ENCODE data around the gene CELF2.

Gene CELF2

DNA sequence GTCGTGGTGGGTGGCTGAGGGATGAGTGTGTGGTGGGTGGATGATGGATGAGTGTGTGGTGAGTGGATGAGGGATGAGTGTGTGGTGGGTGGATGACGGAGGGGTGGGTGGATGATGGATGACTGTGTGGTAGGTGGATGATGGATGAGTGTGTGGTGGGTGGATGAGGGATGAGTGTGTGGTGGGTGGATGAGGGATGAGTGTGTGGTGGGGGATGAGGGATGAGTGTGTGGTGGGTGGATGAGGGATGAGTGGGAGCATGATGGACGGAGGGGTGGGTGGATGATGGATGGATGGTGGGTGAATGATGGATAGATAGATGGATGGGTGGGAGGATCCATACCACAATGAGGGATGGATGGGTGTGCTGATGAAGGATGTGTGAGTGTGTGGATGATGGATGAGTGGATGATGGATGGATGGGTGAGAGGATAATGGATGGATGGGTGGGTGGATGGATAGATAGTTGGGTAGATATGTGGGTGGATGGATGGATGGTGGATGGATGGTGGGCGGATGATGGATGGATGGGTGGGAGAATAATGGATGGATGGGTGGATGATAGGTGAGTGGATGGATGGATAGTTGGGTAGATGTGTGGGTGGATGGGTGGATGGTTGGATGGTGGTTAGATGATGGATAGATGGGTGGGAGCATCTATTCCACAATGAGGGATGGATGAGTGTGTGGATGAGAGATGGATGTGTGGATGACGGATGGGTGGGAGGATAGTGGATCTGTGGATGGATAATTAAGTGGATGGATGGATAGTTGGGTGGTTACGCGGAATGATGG is 266.8 kb downstream of the CELF2 start:
- Histone ChIP-seq H3K4me3 (ENCODE audit: low read depth, low read length) (no peak overlapping the region), H3K36me3 (ENCODE audit: control insufficient read depth in 2 of 2, insufficient read depth in 1 of 2, low read length in 2 of 2) (peaks cover 0 to 22% of the 10 kb centered on the region in 2 experiments; a peak in 2 of 3 replicates), H3K9me3 (ENCODE audit: control insufficient read depth, insufficient read depth, low read depth, low read length) (no peaks in the 10 kb centered on the region), H3K4me1 (ENCODE audit: control insufficient read depth, insufficient read depth, low read length) (no peaks in the 10 kb centered on the region), H3K27ac (ENCODE audit: extremely low read depth, low read depth, low read length) (no peak overlapping the region)
- TF ChIP-seq ZNF785 (tag by site-specific recombination; IDR thresholded peaks at IDR 0.05) (0 out of 2 replicates have a peak, but pooled peaks have one; percentile 15), EGR2 (tag by site-specific recombination; IDR thresholded peaks at IDR 0.05; ENCODE audit: low read depth) (peak; percentile 90), ZNF473 (tag by site-specific recombination; IDR thresholded peaks at IDR 0.05) (peak; percentile 54; the same call in 1 of the 2 replicates), ZNF830 (tag by site-specific recombination; IDR thresholded peaks at IDR 0.05; ENCODE audit: low read depth) (no peak), ZNF146 (tag by site-specific recombination; IDR thresholded peaks at IDR 0.05) (no peak), SP2 (tag by site-specific recombination; IDR thresholded peaks at IDR 0.05) (0 out of 2 replicates have a peak, but pooled peaks have one; percentile 2), ZNF366 (tag by site-specific recombination; conservative IDR thresholded peaks at IDR 0.05) (peak; percentile 96), ZBTB17 (tag by site-specific recombination; IDR thresholded peaks at IDR 0.05) (peak; percentile 98), ZFHX2 (tag by site-specific recombination; conservative IDR thresholded peaks at IDR 0.05) (peak; percentile 85), ZNF530 (tag by site-specific recombination; IDR thresholded peaks at IDR 0.05; ENCODE audit: low read depth) (0 out of 2 replicates have a peak, but pooled peaks have one; percentile 5), KLF16 (tag by site-specific recombination; IDR thresholded peaks at IDR 0.05) (no peak)
- TF ChIP-seq, protein P1, sequence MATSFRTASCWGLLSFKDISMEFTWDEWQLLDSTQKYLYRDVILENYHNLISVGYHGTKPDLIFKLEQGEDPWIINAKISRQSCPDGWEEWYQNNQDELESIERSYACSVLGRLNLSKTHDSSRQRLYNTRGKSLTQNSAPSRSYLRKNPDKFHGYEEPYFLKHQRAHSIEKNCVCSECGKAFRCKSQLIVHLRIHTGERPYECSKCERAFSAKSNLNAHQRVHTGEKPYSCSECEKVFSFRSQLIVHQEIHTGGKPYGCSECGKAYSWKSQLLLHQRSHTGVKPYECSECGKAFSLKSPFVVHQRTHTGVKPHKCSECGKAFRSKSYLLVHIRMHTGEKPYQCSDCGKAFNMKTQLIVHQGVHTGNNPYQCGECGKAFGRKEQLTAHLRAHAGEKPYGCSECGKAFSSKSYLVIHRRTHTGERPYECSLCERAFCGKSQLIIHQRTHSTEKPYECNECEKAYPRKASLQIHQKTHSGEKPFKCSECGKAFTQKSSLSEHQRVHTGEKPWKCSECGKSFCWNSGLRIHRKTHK (tag by site-specific recombination; IDR thresholded peaks at IDR 0.05) = peak; percentile 12; the same call in 1 of the 2 replicates
- ChIA-PET CTCF (interaction anchor here (1.1 kb wide), 1 partner anchor 85 kb away, joined by 3 read pairs; no protein-coding TSS in a partner anchor), POLR2A (no interaction called here)

DNA sequence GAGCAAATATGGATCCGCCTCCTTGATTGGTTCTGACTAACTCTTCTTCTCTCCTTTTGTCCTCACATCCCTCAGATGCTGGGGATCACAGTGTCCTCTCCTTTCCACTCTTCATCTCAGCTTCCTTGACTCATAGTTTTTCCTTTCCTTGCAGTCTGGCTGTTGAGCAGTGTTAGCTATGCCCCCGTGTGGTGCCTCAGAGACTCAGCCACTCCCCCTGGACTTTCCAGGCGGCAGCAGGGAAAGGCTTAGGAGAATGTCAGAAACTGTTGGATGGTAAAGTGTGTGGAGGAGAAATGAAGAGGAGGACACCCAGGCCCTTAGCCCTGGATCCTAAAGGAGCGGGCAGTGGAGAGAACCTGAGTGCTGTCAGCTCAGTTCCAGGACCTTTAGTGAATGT is 267.5 kb downstream of the CELF2 start:
- Histone ChIP-seq H3K27ac (ENCODE audit: extremely low read depth, low read depth, low read length) (no peak overlapping the region), H3K9me3 (ENCODE audit: control insufficient read depth, insufficient read depth, low read depth, low read length) (no peaks in the 10 kb centered on the region), H3K36me3 (ENCODE audit: control insufficient read depth in 2 of 2, insufficient read depth in 1 of 2, low read length in 2 of 2) (peaks cover 0 to 20% of the 10 kb centered on the region in 2 experiments; a peak in 2 of 3 replicates), H3K4me3 (ENCODE audit: low read depth, low read length) (no peak overlapping the region), H3K4me1 (ENCODE audit: control insufficient read depth, insufficient read depth, low read length) (no peaks in the 10 kb centered on the region)
- CTCF ChIA-PET = interaction anchor here (0.6 to 1.1 kb wide), 2 partner anchors 84 to 1120 kb away, joined by 3 read pairs; no protein-coding TSS in a partner anchor
- 0 out of 2 replicates have a peak, but pooled peaks have one; percentile 4 for TF ChIP-seq ZNF530 (tag by site-specific recombination; IDR thresholded peaks at IDR 0.05; ENCODE audit: low read depth)
- TF ChIP-seq ZNF341 (tag by site-specific recombination; IDR thresholded peaks at IDR 0.05; ENCODE audit: low read depth) = peak; percentile 39
- no peak for TF ChIP-seq KLF1 (tag by site-specific recombination; IDR thresholded peaks at IDR 0.05)
- TF ChIP-seq SETDB1 (IDR thresholded peaks at IDR 0.05; ENCODE audit: insufficient read length, low read length) = no peak
- 0 out of 2 replicates have a peak, but pooled peaks have one; percentile 15 for TF ChIP-seq ZNF654 (tag by site-specific recombination; IDR thresholded peaks at IDR 0.05; ENCODE audit: low read depth)
- POLR2A ChIA-PET = no interaction called here

DNA sequence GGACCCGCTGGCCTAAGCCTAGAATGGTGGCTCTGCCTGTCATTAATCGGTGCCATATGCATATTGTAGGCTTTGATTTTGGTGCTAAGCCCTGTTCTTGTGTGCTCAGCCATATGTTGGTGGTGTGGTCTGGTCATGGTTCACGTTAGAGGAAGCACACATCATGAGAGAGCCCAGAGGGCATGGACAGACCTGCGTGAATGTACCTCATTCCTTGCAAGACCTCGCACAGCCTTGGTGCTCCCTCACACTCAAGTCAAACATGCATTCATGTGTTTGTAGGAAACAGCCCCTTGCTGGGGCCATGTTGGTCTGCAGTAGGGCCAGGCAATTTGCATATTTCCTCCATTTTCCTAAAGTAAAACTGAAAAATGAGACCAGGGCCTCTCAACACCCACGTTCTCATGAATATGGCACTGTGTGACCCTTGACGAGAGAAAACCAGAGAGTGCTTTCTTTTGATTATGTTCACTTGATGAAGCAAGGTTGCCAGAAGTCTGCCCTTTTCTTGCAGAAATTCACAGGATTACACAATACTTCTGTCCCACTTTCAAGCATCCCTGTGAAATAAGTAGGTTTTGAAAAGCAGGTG is 268.7 kb downstream of the CELF2 start:
- Histone ChIP-seq H3K9me3 (ENCODE audit: control insufficient read depth, insufficient read depth, low read depth, low read length) (no peaks in the 10 kb centered on the region), H3K27ac (ENCODE audit: extremely low read depth, low read depth, low read length) (no peak overlapping the region), H3K4me1 (ENCODE audit: control insufficient read depth, insufficient read depth, low read length) (no peaks in the 10 kb centered on the region), H3K4me3 (ENCODE audit: low read depth, low read length) (no peak overlapping the region), H3K36me3 (ENCODE audit: control insufficient read depth in 2 of 2, insufficient read depth in 1 of 2, low read length in 2 of 2) (peaks cover 0 to 13% of the 10 kb centered on the region in 2 experiments; a peak in 2 of 3 replicates)
- POLR2A ChIA-PET = interaction anchor here (0.7 kb wide), 2 partner anchors 30 to 977 kb away, joined by 3 to 4 read pairs; no protein-coding TSS in a partner anchor
- CTCF ChIA-PET = no interaction called here
- TF ChIP-seq, protein P2, sequence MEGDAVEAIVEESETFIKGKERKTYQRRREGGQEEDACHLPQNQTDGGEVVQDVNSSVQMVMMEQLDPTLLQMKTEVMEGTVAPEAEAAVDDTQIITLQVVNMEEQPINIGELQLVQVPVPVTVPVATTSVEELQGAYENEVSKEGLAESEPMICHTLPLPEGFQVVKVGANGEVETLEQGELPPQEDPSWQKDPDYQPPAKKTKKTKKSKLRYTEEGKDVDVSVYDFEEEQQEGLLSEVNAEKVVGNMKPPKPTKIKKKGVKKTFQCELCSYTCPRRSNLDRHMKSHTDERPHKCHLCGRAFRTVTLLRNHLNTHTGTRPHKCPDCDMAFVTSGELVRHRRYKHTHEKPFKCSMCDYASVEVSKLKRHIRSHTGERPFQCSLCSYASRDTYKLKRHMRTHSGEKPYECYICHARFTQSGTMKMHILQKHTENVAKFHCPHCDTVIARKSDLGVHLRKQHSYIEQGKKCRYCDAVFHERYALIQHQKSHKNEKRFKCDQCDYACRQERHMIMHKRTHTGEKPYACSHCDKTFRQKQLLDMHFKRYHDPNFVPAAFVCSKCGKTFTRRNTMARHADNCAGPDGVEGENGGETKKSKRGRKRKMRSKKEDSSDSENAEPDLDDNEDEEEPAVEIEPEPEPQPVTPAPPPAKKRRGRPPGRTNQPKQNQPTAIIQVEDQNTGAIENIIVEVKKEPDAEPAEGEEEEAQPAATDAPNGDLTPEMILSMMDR (tag by site-specific recombination; IDR thresholded peaks at IDR 0.05) = no peak
- no peak for TF ChIP-seq ZNF223 (tag by site-specific recombination; IDR thresholded peaks at IDR 0.05)
- no peak for TF ChIP-seq ZNF416 (tag by site-specific recombination; IDR thresholded peaks at IDR 0.05)
- no peak for TF ChIP-seq ZNF48 (tag by site-specific recombination; IDR thresholded peaks at IDR 0.05)
- no peak for TF ChIP-seq ZNF24 (tag by site-specific recombination; IDR thresholded peaks at IDR 0.05)
- TF ChIP-seq GLIS1 (tag by site-specific recombination; IDR thresholded peaks at IDR 0.05) = no peak
- no peak for TF ChIP-seq ZNF112 (tag by site-specific recombination; IDR thresholded peaks at IDR 0.05)
- TF ChIP-seq ZFP69B (tag by site-specific recombination; IDR thresholded peaks at IDR 0.05) = no peak
- TF ChIP-seq, protein P3, sequence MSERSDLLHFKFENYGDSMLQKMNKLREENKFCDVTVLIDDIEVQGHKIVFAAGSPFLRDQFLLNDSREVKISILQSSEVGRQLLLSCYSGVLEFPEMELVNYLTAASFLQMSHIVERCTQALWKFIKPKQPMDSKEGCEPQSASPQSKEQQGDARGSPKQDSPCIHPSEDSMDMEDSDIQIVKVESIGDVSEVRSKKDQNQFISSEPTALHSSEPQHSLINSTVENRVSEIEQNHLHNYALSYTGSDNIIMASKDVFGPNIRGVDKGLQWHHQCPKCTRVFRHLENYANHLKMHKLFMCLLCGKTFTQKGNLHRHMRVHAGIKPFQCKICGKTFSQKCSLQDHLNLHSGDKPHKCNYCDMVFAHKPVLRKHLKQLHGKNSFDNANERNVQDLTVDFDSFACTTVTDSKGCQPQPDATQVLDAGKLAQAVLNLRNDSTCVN (tag by site-specific recombination; optimal IDR thresholded peaks at IDR 0.05) = no peak
